ENCODE data around the gene CNIH3.
"Not testable (repeated sequence)": the region's sequence is repeated elsewhere in the genome, so short reads cannot be mapped to it uniquely, and the experiment has no call there.

Gene CNIH3

GRCh38 chr1:224615861-224616755 is at the start of gene CNIH3:
Gene CNIH3 (plus strand): TSS chr1:224616317. CDS start chr1:224617175, 858 bp downstream.
- ATAC-seq = peak; percentile 17 to 29

GRCh38 chr1:224566492-224566891 is 49.6 kb upstream of the CNIH3 start:
- ATAC-seq = not testable (repeated sequence)

DNA sequence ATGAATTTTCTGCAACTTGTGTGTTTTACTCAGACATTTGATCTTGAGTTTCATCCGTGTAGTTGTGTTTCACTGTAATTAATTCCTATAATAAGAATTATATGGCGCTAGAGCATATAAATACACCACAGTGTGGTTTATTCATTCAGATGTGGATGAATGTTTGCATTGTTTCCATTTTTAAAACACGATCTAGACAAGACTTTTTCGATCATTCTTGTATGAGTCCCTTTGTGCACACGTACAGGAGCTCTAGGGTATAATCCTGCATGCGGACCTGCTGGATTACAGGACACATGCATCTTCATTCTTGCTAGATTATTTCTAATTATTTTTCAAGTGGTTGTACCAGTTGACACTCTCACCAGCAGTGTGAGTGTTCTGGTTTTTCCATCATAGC is 46.8 kb upstream of the CNIH3 start:
- no peak for ATAC-seq

- not testable (repeated sequence) for ATAC-seq
Observed at GRCh38 chr1:224571975-224572374, 44.1 kb upstream of the CNIH3 start.

DNA sequence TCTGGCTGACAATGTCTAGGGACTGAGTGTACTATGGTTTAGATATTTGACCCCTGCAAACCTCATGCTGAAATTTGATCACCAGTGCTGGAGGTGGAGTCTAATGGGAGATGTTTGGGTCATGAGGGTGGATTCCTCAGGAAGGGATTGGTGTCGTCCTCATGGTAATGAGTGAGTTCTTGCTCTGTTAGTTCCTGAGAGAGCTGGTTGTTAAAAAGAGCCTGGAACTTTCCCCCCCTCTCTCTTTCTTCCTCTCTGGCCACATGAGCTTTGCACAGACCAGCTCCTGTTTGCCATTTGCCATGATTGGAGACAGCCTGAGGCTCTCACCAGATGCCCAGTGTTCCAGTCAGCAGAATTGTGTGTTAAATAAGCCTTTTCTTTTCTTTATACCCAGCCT is 36.6 kb upstream of the CNIH3 start:
- no peak for ATAC-seq

DNA sequence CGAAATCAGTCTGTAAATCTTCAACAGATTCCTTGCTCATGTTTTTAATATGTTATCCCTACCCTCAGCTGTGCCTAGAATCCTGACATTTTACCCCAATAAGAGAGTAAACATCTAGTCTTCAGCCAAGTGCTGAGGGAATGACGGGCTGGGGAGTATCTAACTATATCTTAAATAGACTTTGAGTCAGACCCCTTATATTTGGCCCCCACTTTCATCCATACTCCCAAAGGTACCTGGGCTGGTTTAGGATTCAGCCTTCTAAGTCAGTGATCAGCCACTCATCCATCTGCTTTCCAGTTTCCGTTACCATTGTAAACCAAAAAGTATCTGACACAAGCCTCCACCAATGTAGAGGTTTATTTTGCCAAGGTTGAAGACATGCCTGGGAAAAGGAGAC is 36.1 kb upstream of the CNIH3 start:
- ATAC-seq = no peak

GRCh38 chr1:224582041-224582440 is 34.1 kb upstream of the CNIH3 start:
- no peak for ATAC-seq

DNA sequence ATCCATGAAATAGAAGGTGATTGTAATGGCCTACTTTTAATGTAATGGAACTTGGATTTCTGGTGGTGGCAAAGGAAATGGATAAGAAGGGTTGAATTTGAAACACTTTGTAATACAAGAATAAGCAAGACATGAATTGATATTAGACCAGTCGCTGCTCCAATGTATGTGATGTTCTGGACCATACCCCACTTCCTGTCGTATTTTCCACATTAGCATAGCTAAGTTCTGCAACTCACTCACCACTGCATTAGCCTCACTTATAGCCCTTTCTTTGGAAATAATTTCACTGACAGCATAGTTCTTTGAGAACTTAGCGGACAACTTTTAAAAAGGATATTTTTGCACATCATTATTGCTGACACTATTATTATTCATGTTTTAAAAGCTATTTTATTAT is 32.3 kb upstream of the CNIH3 start:
- ATAC-seq = no peak

DNA sequence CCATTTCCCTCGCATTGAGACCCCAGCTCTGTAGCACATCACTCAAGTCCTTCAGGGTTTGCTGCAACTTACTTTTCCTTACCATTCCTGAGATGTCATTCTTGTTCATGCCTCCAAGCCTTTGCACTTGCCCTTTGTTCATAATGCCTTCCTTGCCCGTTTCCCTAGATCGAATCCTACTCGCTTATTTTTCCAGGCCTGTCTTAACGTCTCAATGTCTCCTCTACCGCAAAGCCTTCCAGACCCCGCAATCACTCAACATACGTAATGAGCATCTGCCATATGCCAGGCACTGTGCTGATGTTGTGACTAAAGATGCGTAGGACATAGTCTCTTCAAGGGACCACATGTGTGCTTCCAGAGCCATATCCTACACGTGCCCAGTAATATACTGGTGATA is 31.1 kb upstream of the CNIH3 start:
- no peak for ATAC-seq

GRCh38 chr1:224587051-224587450 is 29.1 kb upstream of the CNIH3 start:
- ATAC-seq = no peak

GRCh38 chr1:224588515-224588914 is 27.6 kb upstream of the CNIH3 start:
- no peak for ATAC-seq

DNA sequence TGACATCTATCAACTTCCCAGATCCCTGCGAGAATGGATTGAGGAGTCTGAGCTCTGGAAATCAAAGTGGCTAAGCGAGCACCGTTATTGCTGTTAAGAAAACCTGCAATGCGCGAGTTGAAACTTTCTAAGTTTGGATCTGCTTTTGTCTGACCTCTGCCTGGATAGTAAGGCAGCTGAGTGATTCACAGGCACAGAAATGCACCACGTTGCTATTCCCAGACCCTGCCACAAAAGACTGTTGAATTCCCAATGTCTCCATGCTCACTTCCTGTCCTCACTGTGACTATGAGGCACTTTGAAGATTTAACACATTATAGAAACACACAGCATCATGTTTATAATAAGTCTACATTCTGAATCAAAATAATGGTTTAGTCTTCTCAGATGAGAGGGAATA is 27.1 kb upstream of the CNIH3 start:
- ATAC-seq = no peak

- no peak for ATAC-seq
Observed at GRCh38 chr1:224591326-224591725, 24.8 kb upstream of the CNIH3 start.

- no peak for ATAC-seq
Observed at GRCh38 chr1:224592636-224593582, 23.2 kb upstream of the CNIH3 start.

DNA sequence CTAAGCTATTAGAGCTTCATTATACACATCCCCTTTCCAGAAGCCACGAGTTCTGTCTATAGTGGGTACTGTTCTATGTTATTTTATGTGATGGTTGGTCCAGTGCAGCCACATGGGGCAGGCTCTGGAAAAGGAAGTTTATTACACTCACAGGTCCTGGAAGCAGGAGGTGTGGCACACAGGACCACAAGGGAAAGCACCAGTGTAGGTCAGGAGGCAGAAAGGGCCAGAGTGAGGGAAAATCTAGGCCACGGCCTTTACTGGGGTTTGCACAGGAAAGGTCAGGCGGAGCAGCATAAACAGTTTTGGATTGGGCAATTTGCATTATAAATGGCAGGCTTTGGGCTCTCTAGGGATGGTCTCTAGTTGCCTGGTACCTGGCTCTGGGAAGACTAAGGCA is 21.8 kb upstream of the CNIH3 start:
- ATAC-seq = no peak

DNA sequence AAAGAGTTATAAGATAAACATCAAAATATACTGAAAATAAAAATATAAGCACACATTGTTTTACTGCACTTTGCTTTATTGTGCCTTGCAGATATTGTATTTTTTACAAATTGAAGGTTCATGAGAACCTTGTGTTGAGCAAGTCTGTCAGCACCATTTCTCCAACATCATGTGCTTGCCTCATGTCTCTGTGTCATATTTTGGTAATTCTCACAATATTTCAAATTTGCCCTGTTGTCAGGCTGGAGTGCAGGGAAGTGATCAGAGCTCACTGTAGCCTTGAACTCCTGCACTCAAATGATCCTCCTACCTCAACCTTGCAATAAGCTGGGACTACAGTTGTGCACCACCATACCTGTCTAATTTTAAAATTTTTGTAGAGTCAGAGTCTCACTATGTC is 21.3 kb upstream of the CNIH3 start:
- ATAC-seq = no peak

DNA sequence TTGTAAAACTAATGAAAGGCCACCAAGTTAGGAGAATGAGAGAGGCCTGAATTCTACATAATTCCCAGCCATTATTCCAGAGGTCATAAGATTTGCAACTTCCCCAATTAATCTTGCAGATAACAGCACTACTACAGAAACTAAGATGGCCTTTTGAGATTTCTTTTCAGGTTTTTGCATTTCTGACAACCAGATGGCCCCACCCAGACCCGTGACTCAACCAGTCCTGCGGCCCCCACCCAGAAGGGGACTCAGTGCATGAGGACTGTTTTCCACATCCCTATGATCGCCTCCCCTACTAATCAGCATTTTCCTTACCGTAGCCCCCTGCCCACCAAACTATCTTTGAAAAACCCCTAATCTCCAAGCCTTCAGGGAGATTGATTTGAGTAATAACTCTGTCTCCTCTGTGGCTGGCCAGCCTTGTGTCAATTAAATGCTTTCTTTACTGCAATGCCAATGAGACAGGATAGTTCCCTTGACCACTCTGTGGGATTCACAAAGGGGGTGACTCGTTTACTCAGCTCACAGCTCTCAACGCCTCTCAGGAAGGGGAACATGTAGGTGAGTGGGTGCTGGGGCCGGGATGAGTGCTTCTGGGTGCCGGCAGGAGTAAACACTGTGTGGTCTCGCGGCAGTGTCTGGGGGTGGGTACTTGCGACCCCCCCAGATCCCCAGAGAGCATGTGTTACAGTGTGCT is 10.5 kb upstream of the CNIH3 start:
- ATAC-seq = no peak

GRCh38 chr1:224607188-224608148 is 8.6 kb upstream of the CNIH3 start:
- no peak for ATAC-seq

DNA sequence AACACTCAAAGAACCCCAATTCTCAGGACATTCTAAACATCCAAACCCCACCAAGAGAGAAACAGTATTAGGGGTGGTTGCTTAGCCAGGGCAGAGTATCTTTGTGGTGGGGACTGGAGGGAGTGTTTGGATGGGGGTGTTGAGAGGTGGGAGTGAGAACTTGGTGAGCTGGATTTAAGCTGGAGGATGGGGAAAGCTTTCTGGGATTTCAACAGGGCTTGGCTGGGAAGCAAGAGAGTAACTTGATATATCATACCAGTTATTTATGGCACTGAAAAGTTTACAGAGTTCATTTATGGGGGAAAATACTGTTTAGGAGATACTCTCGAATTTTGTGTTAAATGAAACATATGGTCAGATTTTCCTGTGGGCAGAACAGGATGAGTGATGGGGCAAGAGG is 6.8 kb upstream of the CNIH3 start:
- no peak for ATAC-seq

DNA sequence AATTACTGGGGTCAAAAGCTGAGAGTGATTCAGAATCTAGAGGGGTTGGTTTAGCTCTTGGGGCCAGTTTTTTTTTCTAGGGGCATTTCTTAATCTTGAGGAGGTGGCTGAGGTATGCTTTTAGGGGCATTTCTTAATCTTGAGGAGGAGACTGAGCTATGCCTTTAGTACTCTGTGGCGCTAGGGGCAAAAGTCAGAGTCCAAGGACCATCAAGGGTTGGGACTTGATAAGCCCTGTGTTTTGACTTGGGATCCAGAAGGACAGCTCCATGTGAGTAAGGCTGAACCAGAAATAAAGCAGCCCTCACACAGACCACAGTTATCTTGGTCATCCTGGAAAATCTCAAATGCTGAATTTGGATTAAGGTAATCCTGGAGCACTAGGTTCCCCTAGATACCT is 3.9 kb upstream of the CNIH3 start:
- ATAC-seq = no peak

DNA sequence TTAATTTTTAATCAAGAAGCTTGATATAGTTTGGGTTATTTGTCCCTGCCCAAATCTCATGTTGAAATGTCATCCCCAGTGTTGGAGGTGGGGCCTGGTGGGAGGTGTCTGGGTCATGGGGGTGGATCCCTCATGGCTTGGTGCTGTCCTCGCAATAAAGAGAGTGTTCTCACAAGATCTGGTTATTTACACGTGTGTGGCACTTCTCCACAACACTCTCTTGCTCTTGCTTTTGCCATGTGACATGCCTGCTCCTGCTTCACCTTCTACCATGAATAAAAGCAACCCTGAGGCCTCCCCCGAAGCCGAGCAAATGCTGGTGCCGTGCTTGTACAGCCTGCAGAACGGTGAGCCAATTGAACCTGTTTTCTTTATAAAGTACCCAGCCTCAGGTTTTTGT is 2.6 kb upstream of the CNIH3 start:
- ATAC-seq = no peak

Data from activated CD4-positive, CD25-positive, alpha-beta regulatory T cell treated with anti-CD3 and anti-CD28 coated beads, Interleukin-2, amount 50 U/mL, for 24 hours (primary cell).